Fibroblast of gingiva (primary cell): ENCODE measurements around the gene NRIP2.
A peak's percentile ranks its signal among the peaks of the same experiment; 100 is the strongest.

ENCODE experiments used
- DNase-seq: peaks from one replicate; pipeline ENCODE4 v3.0.0-alpha.2; 2011; ENCODE audit warnings: low read depth

Gene NRIP2

DNA sequence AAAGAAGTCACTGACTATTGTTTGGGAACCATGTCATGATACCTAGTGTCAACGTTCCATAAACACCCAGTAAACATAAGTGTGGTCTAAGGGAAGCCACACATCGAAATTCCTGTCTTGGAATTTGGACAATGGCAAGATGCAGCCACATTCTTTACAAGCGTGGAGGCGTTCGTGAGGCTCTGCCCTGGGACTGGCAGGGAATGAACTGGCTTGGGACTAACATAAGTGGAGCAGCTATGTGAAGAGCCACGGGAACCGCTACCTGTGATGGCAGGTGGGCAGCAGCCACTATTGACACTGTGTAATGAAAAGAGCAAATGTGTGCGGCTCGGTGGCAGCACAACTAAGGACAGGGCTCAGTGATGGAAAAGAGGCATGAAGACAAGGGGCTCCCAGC is 10.0 kb upstream of the NRIP2 start:
- DNase-seq, result no peak

DNA sequence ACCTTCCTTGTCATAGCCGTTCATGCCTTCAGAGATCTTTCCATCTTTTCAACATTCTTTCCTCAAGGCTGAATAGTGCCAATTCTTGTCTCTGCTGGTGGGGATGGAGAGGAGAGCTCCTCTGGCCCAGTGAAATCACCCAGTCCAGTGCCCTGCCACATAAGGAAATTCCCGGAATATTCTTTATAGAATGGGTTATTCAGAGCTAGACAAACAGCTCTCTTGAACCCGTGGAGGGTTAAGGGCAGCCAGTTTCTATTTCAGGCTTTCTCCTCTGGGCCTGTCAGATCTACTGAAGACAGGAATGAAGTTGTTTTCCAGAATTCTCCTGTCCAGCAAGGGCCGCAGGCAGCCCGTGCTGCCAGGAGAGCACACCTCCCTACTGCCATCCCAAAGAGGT is 8.1 kb upstream of the NRIP2 start:
- DNase-seq, result no peak

GRCh38 chr12:2841056-2841650 is 6.3 kb upstream of the NRIP2 start:
- DNase-seq, result no peak

DNA sequence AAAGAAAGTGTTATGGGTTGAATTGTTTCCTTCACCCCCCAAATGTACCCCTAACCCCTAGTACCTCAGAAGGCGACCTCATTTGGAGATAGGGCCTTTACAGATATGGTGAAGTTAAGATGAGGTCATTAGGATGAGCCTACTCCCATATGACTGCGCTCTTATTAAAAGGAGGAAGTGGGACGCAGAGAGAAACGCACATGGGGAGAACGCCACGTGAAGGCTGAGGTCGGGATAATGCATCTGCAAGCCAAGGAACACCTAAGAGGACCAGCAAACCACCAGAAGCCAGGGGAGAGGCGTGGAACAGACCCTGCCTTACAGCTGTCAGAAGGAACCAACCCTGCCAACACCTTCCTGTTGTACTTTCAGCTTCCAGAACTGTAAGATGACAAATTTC is 1.7 kb upstream of the NRIP2 start:
- no peak for DNase-seq

- no peak for DNase-seq
Observed at GRCh38 chr12:2835691-2836403, 1.0 kb upstream of the NRIP2 start.

GRCh38 chr12:2833810-2834209 is 1.0 kb downstream of the NRIP2 start:
- no peak for DNase-seq

DNA sequence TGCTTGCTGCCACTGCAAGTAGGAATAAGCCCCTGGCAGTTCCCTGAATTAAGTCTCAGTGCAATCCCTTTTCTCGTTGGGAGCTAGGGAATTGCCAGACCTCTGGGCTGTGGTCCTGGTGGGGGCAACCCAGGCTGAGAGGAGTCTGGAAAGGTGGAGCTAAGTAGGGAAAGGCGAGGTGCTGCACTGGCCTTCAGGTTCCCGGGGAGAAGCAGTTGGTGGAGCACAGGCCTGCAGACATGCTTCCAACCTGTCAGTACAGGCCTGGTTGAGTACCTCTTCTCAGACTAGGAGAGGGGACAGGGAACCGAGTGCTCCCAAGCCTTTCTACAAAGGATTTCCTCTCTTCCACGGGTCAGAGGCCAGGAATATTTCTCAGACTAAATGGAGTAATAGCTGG is 1.5 kb downstream of the NRIP2 start:
- DNase-seq, result no peak

DNA sequence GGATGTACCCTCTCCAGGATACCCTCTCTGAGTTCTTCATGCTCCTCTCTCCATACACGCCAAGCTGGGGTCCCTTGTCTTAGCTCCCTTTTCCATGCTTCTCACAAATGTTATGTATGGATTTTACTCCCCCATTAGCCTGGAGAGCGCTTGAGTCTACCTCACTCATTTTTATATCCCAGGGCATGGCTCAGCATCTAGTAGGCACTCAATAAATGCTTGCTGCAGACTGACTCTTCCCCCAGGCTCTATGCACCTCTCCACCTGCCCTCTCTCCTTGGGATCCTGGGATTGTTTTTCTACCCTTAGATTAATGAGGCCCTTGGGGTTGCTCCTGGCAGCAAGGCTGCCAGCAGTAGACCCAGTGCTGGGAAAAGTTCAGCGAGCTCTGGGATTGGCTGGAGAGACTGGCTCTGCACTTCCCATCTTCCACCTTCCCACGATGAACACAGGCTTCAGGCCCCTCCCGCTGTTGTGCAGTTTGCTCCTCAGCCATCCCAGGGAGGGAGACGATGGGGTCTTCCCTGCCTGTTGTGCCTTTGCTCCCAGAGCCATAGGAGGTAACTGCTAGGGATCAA is 2.2 kb downstream of the NRIP2 start:
- DNase-seq, result no peak

DNA sequence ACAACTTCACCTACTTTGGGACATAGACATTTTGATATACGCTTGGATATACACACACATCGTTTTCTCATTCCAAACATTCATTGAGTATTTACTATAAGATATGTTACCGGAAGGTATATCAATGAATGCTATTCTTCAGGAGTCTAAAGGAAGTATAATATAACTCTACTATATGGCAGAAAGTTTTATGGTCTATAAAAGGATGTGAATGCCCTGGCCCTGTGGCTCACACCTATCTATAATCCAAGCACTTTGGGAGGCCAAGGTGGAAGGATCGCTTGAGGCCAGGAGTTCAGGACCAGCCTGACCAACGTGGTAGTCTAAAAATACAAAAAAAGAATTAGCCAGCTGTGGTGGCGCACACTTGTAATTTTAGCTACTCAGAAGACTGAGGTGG is 5.6 kb downstream of the NRIP2 start:
- no peak for DNase-seq

GRCh38 chr12:2826721-2827515 is 7.9 kb downstream of the NRIP2 start:
- DNase-seq, result no peak

DNA sequence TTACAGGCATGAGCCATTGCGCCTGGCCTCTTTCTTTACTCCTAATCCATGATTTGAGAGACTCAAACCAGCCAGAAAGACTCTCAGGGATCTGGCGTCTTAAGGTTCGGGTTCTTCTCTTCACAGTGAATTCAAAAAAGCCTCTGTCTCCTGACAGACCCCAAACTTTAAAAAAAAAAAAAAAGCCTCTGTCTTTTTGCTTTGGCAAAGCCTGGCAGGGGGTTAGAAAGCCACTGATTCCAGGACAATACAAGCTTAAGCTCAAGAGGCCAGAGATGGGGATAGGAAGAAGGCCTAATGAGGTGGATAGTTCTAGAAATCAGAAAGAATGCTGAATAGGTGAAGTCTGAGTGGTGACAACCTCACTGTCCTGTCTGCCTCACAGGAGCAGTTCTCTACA is 8.8 kb downstream of the NRIP2 start:
- no peak for DNase-seq

- no peak for DNase-seq
Observed at GRCh38 chr12:2825132-2825531, 9.7 kb downstream of the NRIP2 start.

- no peak for DNase-seq
Observed at GRCh38 chr12:2824541-2824940, 10.3 kb downstream of the NRIP2 start.

DNA sequence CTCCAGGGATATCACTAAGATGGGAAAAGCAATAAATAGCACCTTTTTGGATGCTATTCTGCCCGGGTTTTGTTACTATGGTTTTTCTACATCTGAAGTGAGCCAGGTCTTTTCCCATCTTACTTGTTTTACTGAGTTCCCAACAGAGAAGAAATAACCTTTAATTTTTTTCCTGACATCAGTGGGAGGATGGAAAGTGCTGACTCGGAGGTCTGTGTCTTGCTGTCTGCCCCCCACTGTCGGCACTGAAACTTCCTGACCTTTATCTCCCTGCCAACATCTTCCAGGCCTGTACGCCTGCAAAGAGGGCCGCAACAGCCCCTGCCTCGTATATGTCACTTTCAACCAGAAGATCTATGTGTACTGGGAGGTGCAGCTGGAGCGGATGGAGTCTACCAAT is 11.4 kb downstream of the NRIP2 start:
- no peak for DNase-seq

GRCh38 chr12:2820432-2820831 is 14.4 kb downstream of the NRIP2 start:
- DNase-seq, result no peak

DNA sequence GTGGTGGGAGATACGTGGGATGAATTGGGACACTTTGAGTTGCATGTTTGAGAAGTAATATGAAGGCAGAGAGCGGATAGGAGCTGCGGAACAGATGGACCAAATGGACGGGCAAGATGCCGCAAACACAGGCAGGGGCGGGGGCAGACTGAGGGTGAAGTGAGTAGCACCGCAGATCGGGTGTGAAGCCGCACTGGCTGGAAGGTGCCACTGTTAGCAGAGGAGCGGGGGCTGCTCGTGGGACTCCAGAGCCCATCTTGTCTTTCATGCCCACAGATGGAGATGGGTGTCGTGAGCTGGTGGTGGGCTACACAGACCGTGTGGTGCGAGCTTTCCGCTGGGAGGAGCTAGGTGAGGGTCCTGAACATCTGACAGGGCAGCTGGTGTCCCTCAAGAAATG is 15.0 kb downstream of the NRIP2 start:
- DNase-seq, result no peak

DNA sequence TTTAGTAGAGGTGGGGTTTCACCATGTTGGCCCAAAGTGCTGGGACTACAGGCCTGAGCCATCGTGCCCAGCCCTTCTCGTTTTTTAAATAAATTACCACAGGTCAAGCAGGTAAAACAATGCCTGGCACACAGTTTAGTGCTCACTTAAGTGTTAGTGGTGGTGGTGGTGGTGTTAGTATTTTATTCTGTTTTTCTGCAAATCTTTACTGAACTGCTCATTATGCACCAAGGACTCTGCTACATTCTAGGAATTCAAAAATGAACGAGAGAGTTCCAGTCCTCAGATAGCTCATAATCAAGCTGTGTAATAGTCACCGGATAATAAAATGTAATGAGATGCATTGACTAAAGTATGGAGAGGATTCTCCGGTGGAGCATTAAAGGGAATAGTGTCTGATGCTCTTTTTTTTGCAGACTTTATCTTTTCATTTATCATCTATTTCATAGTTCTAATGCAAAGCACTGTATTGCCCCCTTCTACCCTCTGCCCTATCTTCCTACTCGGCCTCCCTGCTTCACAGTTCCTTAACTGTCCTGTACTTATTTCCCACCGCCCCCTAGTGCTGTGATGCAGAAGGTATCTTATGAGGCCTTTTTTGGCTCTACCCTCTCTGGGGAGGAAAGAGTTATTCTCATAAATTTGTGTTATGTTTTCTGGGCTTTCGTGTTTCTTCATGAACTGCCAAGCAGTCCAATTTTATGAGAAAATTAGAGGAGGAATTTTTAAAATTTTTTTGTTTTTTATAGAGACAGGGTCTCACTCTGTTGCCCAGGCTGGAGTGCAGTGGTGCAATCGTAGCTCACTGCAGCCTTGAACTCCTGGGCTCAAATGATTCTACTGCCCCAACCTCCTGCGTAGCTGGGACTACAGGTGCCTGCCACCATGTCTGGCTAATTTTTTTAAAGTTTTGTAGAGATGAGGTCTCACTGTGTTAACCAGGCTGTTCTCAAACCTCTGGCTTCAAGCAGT is 21.3 kb downstream of the NRIP2 start:
- peak; percentile 66 for DNase-seq

DNA sequence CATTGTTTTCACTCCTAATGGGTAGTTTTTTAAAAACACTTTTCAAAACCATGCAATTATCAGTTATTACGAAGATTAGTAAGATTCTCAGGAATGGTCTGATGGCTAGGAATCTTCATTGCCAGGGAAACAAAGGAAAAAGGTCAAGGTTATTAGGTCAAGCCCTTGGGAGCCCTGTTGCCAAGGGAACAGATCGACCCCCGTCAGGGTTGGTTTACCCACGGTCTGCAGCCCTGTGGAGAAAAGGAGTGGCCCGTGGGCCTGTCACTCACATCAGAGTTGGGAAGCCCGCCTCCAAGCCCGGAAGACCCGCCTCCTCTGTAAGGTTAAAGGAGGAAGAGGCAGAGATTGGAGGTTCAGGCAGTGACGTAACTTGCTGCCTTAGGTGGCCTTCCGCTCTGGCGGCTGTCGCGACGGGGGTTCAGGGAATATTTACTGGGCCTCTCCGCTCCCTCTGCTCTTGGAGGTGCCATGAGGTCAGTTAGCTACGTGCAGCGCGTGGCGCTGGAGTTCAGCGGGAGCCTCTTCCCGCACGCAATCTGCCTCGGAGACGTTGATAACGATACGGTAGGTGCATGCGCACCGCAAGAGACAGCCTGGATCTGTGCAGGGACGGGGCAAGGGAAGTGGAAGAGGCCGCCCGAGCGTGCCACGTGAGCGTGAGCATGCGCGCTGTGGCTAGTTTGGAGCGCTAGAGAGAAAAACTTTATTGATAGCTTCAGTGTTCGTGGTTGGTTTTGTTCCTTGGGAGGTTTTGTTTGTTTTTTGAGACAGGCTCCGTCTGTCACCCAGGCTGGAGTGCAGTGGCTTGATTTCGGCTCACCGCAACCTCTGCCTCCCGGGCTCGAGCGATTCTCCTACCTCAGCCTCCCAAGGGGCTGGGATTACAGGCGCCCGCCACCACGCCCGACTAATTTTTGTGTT is 22.3 kb downstream of the NRIP2 start, which contains the start of gene ITFG2:
Gene ITFG2 (plus strand): TSS at position 379 of the 924 bp plus-strand sequence. CDS start 93 bp downstream, at position 472.
- DNase-seq, result peak; percentile 98

- DNase-seq, result no peak
Observed at GRCh38 chr12:2811801-2812200, 23.0 kb downstream of the NRIP2 start.

- DNase-seq, result no peak
Observed at GRCh38 chr12:2806700-2807099, 28.1 kb downstream of the NRIP2 start.

DNA sequence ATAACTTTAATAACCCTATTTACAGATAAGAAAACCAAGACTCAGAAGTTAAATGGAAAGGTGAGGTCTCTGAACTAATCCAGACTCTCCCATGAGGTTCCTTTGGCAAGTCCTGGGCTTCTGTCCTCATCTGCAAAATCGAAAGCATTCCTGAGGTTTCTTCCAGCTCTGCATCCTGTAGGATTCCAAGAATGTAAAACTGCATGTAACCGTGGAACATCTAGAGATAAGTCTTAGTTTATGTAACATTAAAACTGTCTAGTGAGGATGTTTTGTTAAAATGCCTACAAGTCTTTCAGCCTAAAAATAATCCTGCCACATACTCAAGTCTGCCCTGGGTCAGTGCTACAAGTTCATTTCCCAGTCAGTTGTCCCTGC is 29.7 kb downstream of the NRIP2 start:
- DNase-seq, result no peak
